ENCODE measurements around the gene LYPD4.

Gene LYPD4

DNA sequence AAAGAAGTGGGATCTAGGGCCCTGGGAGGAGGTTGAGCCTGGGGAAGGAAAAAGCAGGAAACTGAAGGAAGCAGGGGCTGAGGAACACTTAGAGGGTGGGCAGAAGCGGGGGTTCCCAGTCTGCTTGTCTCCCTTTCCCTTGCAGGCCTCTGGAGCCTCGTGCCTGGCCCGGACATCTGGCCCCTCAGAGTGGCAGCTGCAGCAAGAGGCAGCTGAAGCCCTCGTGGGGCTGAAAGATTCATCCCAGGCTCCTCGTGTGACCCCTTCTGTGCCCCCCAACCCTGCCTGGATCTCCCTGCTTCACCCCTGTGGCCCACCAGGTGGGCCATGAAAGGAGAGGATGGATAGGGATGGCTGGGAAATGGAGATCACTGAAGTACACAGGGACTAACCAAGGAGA is 5.9 kb upstream of the LYPD4 start:
- no peak for DNase-seq (ENCODE audit: low read depth)

DNA sequence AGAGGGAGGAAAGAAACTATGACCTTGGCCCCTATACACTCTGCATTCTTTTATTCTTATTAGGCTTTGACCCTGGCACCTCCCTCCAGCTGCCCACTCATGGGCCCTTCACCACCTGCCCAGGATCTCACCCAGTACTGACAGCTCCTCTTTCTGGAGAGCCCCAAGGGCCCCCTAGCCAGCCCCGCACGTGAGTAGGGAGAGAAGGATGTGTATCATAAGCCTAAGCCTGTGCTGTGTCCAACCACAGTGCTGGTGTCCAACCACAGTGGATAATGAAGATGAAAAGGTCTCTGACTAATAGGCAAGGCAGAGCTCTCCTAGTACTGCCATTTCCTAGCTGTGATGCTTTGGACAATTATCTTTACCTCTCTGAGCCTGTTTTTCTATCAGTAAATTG is 4.6 kb upstream of the LYPD4 start:
- no peak for DNase-seq (ENCODE audit: low read depth)

DNA sequence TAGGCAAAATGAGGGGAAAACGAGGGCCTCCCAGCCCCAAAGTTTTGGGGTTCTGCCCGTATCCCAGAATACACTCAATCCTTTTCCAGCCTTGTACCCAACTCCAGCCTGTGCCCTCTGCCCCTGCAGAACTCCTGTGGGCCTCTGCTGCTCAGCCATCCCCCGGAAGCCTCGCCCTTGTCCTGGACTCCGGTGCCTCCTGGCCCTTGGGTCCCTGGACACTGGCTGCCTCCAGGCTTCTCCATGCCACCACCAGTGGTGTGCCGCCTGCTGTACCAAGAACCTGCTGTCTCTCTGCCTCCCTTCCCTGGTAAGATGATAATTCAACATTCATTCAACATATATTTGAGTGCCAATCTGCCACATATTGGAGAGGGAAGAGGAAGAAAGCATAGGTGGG is 4.2 kb upstream of the LYPD4 start:
- DNase-seq (ENCODE audit: low read depth): no peak

- no peak for DNase-seq (ENCODE audit: low read depth)
Measured at GRCh38 chr19:41847351-41848105, 3.0 kb upstream of the LYPD4 start.

- DNase-seq (ENCODE audit: low read depth): no peak
Measured at GRCh38 chr19:41845051-41845590, 638 bp upstream of the LYPD4 start.

- no peak for DNase-seq (ENCODE audit: low read depth)
Measured at GRCh38 chr19:41845001-41845050, 343 bp upstream of the LYPD4 start, which contains the start of gene DMRTC2. Gene DMRTC2 (plus strand): TSS chr19:41845042. CDS start chr19:41847429, 2,387 bp downstream.

DNA sequence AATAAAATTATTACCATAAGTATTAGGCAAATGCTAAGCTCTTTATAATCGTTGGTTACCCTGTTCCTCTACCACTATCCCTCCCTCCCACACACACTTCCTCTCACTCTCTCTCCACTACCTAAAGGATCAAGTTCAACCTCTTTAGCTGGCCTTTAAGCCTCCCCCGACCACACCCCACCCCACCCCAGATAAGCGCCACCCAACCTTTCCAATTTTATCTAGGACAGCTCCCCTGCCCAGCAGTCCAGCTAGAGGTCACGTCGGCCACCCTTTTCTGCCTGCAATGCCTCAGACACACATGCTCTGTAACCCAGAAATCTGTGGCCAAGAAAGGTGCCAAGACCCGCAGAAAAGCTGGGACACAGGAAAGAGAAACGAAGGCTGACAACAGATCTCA is 1.1 kb downstream of the LYPD4 start:
- DNase-seq (ENCODE audit: low read depth): no peak

- DNase-seq (ENCODE audit: low read depth): no peak
Measured at GRCh38 chr19:41839211-41839610, 5.3 kb downstream of the LYPD4 start.

GRCh38 chr19:41837981-41838708 is 6.3 kb downstream of the LYPD4 start:
- no peak for DNase-seq (ENCODE audit: low read depth)

- peak; percentile 8 for DNase-seq (ENCODE audit: low read depth)
Measured at GRCh38 chr19:41821003-41821735, 23.3 kb downstream of the LYPD4 start.

- no peak for DNase-seq (ENCODE audit: low read depth)
Measured at GRCh38 chr19:41816761-41817160, 27.7 kb downstream of the LYPD4 start.

DNA sequence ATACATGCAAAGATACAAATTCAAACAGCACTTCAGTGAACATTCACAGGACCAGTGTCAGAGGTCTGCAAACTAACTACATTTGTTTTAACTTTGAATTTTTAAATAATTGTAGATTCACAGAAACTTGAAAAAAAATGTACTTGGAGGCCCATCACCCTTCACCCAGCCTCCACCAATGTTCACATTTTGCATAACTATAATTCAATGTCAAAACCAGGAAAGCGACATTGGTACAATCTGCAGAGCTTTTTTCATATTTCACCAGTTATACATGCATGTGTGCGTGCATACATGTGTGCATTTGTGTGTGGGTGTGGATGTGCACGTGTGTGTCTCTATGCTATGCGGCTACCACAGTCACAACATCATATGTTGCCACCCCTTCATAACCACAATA is 29.2 kb downstream of the LYPD4 start:
- DNase-seq (ENCODE audit: low read depth): no peak

DNA sequence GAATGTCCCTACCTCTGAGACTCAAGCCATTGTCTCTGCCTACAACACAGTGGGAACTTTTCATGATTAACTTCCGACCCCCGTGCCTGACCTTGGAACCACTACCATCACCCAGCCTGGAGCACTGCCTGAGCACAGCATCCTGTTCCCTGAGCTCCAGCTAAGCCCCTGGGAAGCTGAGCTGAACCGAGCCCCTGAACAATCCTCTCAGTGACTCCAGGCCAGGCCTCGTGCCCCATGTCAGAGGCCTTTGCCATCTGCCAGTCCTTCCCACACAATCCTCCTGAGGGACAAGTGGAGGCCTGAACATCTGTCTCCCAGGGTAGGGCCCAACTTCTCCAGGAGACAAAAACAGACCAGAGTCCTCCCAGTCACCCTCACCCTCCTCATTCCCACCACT is 30.6 kb downstream of the LYPD4 start:
- DNase-seq (ENCODE audit: low read depth): no peak

- DNase-seq (ENCODE audit: low read depth): no peak
Measured at GRCh38 chr19:41811981-41812380, 32.5 kb downstream of the LYPD4 start.

DNA sequence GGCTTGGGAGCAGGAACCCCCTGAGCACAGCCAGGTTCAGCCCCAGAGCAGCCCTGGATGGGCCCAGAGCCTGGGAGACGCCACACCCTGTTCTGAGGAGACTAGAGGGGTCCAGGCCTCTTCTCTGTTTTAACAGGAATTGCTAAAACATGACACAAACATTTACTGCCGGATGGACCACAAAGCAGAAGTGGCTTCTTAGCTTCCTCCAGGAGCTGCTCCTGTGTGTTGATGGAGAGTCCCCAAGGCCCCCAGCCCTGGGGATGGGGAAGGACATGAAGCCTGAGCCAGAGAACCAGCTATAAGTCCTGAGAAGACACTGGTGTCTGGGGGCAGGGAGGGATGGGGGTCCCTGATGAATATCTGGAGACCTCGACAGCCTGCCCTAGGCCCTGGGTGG is 33.4 kb downstream of the LYPD4 start:
- no peak for DNase-seq (ENCODE audit: low read depth)

DNA sequence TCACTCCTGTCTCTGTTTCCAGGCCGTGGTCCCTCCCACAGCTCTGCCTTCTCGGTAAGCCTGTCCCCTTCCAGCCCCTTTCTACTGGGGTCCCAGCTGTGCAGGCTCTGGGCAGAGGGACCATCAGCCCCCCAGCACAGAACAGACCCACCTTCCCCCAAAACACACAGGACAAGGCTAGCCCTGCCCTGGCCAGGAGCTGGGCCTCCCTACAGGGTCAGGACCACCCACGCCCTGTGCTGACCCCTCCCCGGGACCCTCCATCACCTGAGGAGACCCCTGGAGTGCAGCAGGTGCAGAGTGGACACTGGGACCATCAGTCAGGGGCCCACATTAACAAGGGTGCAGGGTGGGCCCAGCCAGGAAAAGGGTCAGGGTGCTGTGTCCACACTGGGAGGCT is 34.2 kb downstream of the LYPD4 start:
- no peak for DNase-seq (ENCODE audit: low read depth)

- DNase-seq (ENCODE audit: low read depth): no peak
Measured at GRCh38 chr19:41808663-41809566, 35.6 kb downstream of the LYPD4 start.

- DNase-seq (ENCODE audit: low read depth): no peak
Measured at GRCh38 chr19:41807176-41807575, 37.3 kb downstream of the LYPD4 start.

DNA sequence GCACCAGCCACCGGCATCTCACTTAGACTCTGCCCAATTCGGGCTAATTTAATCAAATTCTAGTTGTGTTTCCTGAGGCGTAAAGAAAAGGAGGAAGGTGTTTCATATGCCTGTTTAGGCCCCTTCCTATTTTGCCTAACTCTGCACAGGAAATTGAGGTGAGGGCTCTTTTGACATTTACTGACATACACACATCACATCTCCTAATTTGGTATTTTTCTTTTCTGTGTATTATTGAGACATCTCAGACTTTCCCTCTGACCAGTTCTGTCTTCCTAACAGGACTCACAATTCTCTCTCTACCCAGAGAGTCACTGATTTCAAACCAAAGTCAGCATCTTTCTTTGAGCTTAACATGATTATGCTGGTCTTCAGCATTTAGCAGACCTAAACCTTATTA is 40.1 kb downstream of the LYPD4 start:
- DNase-seq (ENCODE audit: low read depth): no peak

DNA sequence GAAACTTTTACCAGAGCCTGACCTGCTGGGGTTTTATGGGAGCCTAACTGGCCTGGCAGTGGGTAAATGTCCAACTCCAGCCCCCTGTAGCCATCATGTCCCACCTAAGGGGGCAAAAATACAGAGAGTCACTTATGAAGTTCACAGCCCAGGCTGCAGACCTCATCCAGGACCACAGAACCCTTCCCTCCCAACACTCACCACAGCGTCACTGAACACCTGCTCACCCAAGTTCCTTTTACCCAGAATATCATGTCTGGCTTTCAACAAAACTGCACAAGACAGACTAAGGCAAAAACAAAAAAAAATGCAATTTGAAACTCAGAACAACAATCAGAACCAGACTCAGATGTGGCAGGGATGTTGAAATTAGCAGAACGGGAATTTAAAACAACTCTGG is 41.7 kb downstream of the LYPD4 start:
- DNase-seq (ENCODE audit: low read depth): no peak

DNA sequence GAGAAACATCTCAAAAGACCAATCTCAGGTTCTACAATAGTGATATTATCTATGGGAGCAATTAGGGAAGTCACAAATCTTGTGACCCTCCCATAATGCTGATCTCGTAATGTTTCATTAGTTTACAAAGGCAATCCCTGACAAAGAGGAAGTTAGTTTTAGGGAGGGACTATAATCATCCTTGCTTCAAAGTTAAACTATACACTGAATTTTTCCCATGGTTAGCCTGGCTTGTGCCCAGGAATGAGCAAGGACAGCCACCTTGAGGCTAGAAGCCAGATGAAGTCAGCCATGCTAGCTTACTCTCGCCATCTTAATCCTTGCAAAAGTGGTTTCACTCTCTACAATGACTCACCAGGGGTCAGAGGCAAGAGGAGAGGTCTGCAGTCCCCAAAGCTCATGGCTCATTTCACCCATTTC is 42.7 kb downstream of the LYPD4 start:
- no peak for DNase-seq (ENCODE audit: low read depth)

GRCh38 chr19:41801031-41801430 is 43.5 kb downstream of the LYPD4 start:
- no peak for DNase-seq (ENCODE audit: low read depth)
